ENCODE measurements around the gene CHCHD5.

Gene CHCHD5

GRCh38 chr2:112584891-112585250 lies 462 bp downstream of the CHCHD5 start:
- TF ChIP-seq, protein P1, sequence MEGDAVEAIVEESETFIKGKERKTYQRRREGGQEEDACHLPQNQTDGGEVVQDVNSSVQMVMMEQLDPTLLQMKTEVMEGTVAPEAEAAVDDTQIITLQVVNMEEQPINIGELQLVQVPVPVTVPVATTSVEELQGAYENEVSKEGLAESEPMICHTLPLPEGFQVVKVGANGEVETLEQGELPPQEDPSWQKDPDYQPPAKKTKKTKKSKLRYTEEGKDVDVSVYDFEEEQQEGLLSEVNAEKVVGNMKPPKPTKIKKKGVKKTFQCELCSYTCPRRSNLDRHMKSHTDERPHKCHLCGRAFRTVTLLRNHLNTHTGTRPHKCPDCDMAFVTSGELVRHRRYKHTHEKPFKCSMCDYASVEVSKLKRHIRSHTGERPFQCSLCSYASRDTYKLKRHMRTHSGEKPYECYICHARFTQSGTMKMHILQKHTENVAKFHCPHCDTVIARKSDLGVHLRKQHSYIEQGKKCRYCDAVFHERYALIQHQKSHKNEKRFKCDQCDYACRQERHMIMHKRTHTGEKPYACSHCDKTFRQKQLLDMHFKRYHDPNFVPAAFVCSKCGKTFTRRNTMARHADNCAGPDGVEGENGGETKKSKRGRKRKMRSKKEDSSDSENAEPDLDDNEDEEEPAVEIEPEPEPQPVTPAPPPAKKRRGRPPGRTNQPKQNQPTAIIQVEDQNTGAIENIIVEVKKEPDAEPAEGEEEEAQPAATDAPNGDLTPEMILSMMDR (IDR thresholded peaks at IDR 0.05; ENCODE audit: low read depth, low read length): no peak
- Histone ChIP-seq H3K9me3 (ENCODE audit: severe bottlenecking) (no peaks in the 10 kb centered on the region), H3K36me3 (peaks cover 4% of the 10 kb centered on the region; the same call in 1 of the 2 replicates), H3K4me3 (ENCODE audit: low read depth, low read length) (peak overlapping the region; percentile 82), H3K27me3 (ENCODE audit: insufficient read depth, low read depth, severe bottlenecking) (no peaks in the 10 kb centered on the region), H3K27ac (peak overlapping the region; percentile 91)
- DNase-seq: no peak

GRCh38 chr2:112585400-112585799 lies 991 bp downstream of the CHCHD5 start:
- no peaks in the 10 kb centered on the region for H3K27me3 ChIP-seq (ENCODE audit: insufficient read depth, low read depth, severe bottlenecking)
- DNase-seq: no peak
- no peaks in the 10 kb centered on the region for H3K9me3 ChIP-seq (ENCODE audit: severe bottlenecking)
- peaks cover 4% of the 10 kb centered on the region; the same call in 1 of the 2 replicates for H3K36me3 ChIP-seq
- peak overlapping the region; percentile 91 for H3K27ac ChIP-seq
- TF ChIP-seq, protein P1 (IDR thresholded peaks at IDR 0.05; ENCODE audit: low read depth, low read length): no peak
- H3K4me3 ChIP-seq (ENCODE audit: low read depth, low read length): peak overlapping the region; percentile 82

- Histone ChIP-seq H3K9me3 (ENCODE audit: severe bottlenecking) (no peaks in the 10 kb centered on the region), H3K4me3 (ENCODE audit: low read depth, low read length) (no peak overlapping the region), H3K27me3 (ENCODE audit: insufficient read depth, low read depth, severe bottlenecking) (no peaks in the 10 kb centered on the region), H3K27ac (no peak overlapping the region), H3K36me3 (peaks cover 4% of the 10 kb centered on the region; the same call in 1 of the 2 replicates)
- DNase-seq: no peak
- TF ChIP-seq, protein P1 (IDR thresholded peaks at IDR 0.05; ENCODE audit: low read depth, low read length): no peak
These were observed 1.6 kb downstream of the CHCHD5 start for GRCh38 chr2:112585873-112586464.

DNA sequence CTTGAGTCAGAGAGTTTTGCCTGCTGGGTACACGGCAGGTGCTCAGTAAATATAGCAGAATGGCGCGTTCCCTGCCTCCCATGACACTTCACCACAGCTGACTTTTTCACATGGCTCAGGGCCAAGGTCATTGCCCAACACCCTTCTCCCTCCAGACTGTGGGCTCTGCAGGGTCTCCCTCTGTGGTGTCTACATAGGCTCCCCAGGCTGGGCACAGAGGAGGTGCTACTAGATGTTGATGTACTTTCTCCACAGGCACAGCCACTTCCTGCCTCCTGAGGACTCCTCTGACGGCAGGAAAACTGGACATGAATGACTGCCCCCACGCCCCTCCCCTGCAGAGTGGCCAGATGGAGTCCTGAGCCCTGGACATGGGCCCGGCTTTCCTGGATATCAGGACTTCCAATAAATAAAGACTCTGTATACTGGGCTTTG lies 4.2 kb downstream of the CHCHD5 start:
- peaks cover 6% of the 10 kb centered on the region for H3K36me3 ChIP-seq
- no peaks in the 10 kb centered on the region for H3K27me3 ChIP-seq (ENCODE audit: insufficient read depth, low read depth, severe bottlenecking)
- TF ChIP-seq, protein P1 (IDR thresholded peaks at IDR 0.05; ENCODE audit: low read depth, low read length): no peak
- peak; percentile 78 for DNase-seq
- H3K4me3 ChIP-seq (ENCODE audit: low read depth, low read length): no peak overlapping the region
- peak overlapping the region; percentile 78 for H3K27ac ChIP-seq
- H3K9me3 ChIP-seq (ENCODE audit: severe bottlenecking): peaks cover 5% of the 10 kb centered on the region

GRCh38 chr2:112591413-112591812 lies 7.0 kb downstream of the CHCHD5 start:
- H3K9me3 ChIP-seq (ENCODE audit: severe bottlenecking): peaks cover 5% of the 10 kb centered on the region
- DNase-seq: no peak
- TF ChIP-seq, protein P1 (IDR thresholded peaks at IDR 0.05; ENCODE audit: low read depth, low read length): no peak
- H3K4me3 ChIP-seq (ENCODE audit: low read depth, low read length): no peak overlapping the region
- peaks cover 6% of the 10 kb centered on the region for H3K36me3 ChIP-seq
- peak overlapping the region; percentile 21 for H3K27ac ChIP-seq
- no peaks in the 10 kb centered on the region for H3K27me3 ChIP-seq (ENCODE audit: insufficient read depth, low read depth, severe bottlenecking)

DNA sequence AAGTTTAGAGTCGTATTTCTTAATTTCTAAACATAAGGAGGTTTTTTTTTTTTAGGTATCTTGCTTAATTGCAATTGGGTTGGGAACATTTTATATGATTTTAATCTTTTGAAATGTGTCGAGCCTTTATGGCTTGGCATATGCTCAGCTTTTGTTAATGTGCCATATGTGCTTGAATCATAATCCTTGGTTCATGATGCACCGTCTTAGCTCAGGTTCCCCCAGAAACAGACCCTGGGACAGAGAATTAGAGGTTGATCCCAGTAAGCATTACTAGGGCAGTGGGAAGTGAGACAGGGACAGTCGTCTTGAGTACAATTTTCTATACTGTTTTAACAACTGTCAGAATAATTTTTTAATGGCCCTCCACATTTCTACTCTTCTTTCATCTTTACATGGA lies 9.3 kb downstream of the CHCHD5 start:
- H3K27me3 ChIP-seq (ENCODE audit: insufficient read depth, low read depth, severe bottlenecking): no peaks in the 10 kb centered on the region
- TF ChIP-seq, protein P1 (IDR thresholded peaks at IDR 0.05; ENCODE audit: low read depth, low read length): no peak
- H3K36me3 ChIP-seq: peaks cover 6% of the 10 kb centered on the region
- DNase-seq: peak; percentile 60
- peak overlapping the region; percentile 86 for H3K27ac ChIP-seq
- H3K9me3 ChIP-seq (ENCODE audit: severe bottlenecking): peaks cover 5% of the 10 kb centered on the region
- H3K4me3 ChIP-seq (ENCODE audit: low read depth, low read length): peak overlapping the region; percentile 19; the same call in 1 of the 2 replicates
